A549 (cell line): ENCODE data around the gene POR.

Experiments
- BHLHE40 ChIP-seq: IDR thresholded peaks from 2 replicates; pipeline ENCODE4 v1.6.1; 2012; ENCODE audit warnings: low read depth, low read length, inconsistent platforms
- EHMT2 ChIP-seq: fragments of 200-600 bp; sonication (generic); IDR thresholded peaks from 2 replicates; pipeline ENCODE4 v1.6.1; 2016; ENCODE audit warnings: antibody characterized with exemption, low read depth, mild to moderate bottlenecking, moderate library complexity
- KDM1A ChIP-seq: fragments of 200-600 bp; sonication (generic); IDR thresholded peaks from 2 replicates; pipeline ENCODE4 v1.6.1; 2016; ENCODE audit warnings: low read depth, mild to moderate bottlenecking
- TF ChIP-seq, protein P1 (sequence below): fragments of >200 bp; sonication (Bioruptor Twin); formaldehyde crosslinking; IDR thresholded peaks from 3 replicates; pipeline ENCODE4 v1.5.1; 2016
- TF ChIP-seq, protein P2 (sequence below): fragments of 200-600 bp; sonication (generic); IDR thresholded peaks from 2 replicates; pipeline ENCODE4 v1.6.1; 2016; ENCODE audit warnings: antibody characterized with exemption, mild to moderate bottlenecking, moderate library complexity

DNA sequence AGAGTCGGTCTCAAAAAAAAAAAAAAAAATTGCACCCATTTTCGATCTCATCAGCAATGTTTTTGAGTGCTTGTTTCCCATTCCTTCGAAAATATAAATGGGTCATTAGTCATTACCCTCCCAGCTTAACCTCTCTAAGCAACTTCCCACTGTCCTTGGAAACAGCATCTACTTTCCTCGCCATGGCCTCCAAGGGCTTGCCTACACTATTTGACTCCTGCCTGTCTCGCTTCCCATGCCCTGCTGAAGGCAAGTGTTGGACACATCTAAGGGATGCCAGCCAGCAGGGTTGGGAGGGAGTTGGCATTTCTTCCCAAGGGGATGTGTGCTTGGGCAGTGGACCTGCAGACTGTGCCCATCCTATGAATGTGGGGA is 48.9 kb upstream of the POR start:
- no peak for TF ChIP-seq BHLHE40
- no peak for TF ChIP-seq EHMT2
- TF ChIP-seq, protein P1, sequence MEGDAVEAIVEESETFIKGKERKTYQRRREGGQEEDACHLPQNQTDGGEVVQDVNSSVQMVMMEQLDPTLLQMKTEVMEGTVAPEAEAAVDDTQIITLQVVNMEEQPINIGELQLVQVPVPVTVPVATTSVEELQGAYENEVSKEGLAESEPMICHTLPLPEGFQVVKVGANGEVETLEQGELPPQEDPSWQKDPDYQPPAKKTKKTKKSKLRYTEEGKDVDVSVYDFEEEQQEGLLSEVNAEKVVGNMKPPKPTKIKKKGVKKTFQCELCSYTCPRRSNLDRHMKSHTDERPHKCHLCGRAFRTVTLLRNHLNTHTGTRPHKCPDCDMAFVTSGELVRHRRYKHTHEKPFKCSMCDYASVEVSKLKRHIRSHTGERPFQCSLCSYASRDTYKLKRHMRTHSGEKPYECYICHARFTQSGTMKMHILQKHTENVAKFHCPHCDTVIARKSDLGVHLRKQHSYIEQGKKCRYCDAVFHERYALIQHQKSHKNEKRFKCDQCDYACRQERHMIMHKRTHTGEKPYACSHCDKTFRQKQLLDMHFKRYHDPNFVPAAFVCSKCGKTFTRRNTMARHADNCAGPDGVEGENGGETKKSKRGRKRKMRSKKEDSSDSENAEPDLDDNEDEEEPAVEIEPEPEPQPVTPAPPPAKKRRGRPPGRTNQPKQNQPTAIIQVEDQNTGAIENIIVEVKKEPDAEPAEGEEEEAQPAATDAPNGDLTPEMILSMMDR = no peak
- no peak for TF ChIP-seq KDM1A
- TF ChIP-seq, protein P2, sequence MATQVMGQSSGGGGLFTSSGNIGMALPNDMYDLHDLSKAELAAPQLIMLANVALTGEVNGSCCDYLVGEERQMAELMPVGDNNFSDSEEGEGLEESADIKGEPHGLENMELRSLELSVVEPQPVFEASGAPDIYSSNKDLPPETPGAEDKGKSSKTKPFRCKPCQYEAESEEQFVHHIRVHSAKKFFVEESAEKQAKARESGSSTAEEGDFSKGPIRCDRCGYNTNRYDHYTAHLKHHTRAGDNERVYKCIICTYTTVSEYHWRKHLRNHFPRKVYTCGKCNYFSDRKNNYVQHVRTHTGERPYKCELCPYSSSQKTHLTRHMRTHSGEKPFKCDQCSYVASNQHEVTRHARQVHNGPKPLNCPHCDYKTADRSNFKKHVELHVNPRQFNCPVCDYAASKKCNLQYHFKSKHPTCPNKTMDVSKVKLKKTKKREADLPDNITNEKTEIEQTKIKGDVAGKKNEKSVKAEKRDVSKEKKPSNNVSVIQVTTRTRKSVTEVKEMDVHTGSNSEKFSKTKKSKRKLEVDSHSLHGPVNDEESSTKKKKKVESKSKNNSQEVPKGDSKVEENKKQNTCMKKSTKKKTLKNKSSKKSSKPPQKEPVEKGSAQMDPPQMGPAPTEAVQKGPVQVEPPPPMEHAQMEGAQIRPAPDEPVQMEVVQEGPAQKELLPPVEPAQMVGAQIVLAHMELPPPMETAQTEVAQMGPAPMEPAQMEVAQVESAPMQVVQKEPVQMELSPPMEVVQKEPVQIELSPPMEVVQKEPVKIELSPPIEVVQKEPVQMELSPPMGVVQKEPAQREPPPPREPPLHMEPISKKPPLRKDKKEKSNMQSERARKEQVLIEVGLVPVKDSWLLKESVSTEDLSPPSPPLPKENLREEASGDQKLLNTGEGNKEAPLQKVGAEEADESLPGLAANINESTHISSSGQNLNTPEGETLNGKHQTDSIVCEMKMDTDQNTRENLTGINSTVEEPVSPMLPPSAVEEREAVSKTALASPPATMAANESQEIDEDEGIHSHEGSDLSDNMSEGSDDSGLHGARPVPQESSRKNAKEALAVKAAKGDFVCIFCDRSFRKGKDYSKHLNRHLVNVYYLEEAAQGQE = no peak
